Smooth muscle cell (in vitro differentiated cells): ENCODE results near the gene PTPN6. TPM values are rescaled to one million over a fixed set of nuclear protein-coding genes. Genes with fewer than 3 reads are reported as not detected.
A peak's percentile ranks its signal among the peaks of the same experiment; 100 is the strongest.

ENCODE experiments used
- DNase-seq: peaks from one replicate; lab custom pipeline; 2025; ENCODE audit not compliant: unreplicated experiment; lab: John Stamatoyannopoulos, UW
- H2AFZ ChIP-seq: fragments of 200-600 bp; sonication (generic); 2 replicates; pipeline ENCODE4 v1.6.0; 2016; ENCODE audit warnings: antibody characterized with exemption, low read depth, mild to moderate bottlenecking
- H3F3A ChIP-seq: fragments of 200-600 bp; sonication (generic); 2 replicates; pipeline ENCODE4 v1.6.0; 2017; ENCODE audit warnings: antibody characterized with exemption, low read depth
- H3K27ac ChIP-seq: fragments of 200-600 bp; sonication (generic); 2 replicates; pipeline ENCODE4 v1.5.1; 2016; ENCODE audit warnings: low read depth, mild to moderate bottlenecking
- H3K27me3 ChIP-seq: fragments of 200-600 bp; sonication (generic); 2 replicates; pipeline ENCODE4 v1.6.1; 2016; ENCODE audit warnings: low read depth, mild to moderate bottlenecking
- H3K36me3 ChIP-seq: fragments of 200-600 bp; sonication (generic); 2 replicates; pipeline ENCODE4 v1.5.1; 2016; ENCODE audit warnings: low read depth
- H3K4me1 ChIP-seq: fragments of 200-600 bp; sonication (generic); 2 replicates; pipeline ENCODE4 v1.5.1; 2016; ENCODE audit warnings: low read depth
- H3K4me2 ChIP-seq: fragments of 200-600 bp; sonication (generic); 2 replicates; pipeline ENCODE4 v1.6.0; 2016; ENCODE audit warnings: mild to moderate bottlenecking
- H3K4me3 ChIP-seq: fragments of 200-600 bp; sonication (generic); 2 replicates; pipeline ENCODE4 v1.5.1; 2016; ENCODE audit warnings: mild to moderate bottlenecking
- H3K79me2 ChIP-seq: fragments of 200-600 bp; sonication (generic); 2 replicates; pipeline ENCODE4 v1.6.0; 2016; ENCODE audit warnings: low read depth, mild to moderate bottlenecking
- H3K9ac ChIP-seq: fragments of 200-600 bp; sonication (generic); 2 replicates; pipeline ENCODE4 v1.6.0; 2016; ENCODE audit warnings: low read depth
- H3K9me3 ChIP-seq: fragments of 200-600 bp; sonication (generic); replicated peaks from 2 replicates; pipeline ENCODE4 v1.5.1; 2016; ENCODE audit warnings: low read depth
- H4K20me1 ChIP-seq: fragments of 200-600 bp; sonication (generic); 2 replicates; pipeline ENCODE4 v1.6.0; 2016; ENCODE audit warnings: low read depth
- WGBS: methylation state at CpG from one replicate; pipeline ENCODE4 v1.1.7; 2016; ENCODE audit warnings: low lambda C conversion rate; 5-methylcytosine and 5-hydroxymethylcytosine counted together
- polyA plus RNA-seq: library from polyadenylated mRNA; unstranded; fragments of >200 nt; fragmentation: Nextera tagmentation; extraction: Ambion mirVana; gene quantifications from 2 replicates; pipeline ENCODE4 v1.2.1, GENCODE V29; 2016
- total RNA-seq: library from RNA; depleted of rRNA; stranded (reverse); fragments of >200 nt; gene quantifications from 2 replicates; pipeline ENCODE4 v1.2.3, GENCODE V29; 2014
- TF ChIP-seq, protein P1 (sequence below): fragments of 200-600 bp; sonication (generic); IDR thresholded peaks from 2 replicates; pipeline ENCODE4 v1.5.1; 2017; ENCODE audit warnings: borderline replicate concordance, mild to moderate bottlenecking, antibody characterized with exemption; ENCODE audit not compliant: insufficient read depth, poor library complexity, severe bottlenecking

Gene PTPN6
- total and polyA plus RNA-seq, 2 experiments from 2014 or later = 2.8 to 4.3 TPM

DNA sequence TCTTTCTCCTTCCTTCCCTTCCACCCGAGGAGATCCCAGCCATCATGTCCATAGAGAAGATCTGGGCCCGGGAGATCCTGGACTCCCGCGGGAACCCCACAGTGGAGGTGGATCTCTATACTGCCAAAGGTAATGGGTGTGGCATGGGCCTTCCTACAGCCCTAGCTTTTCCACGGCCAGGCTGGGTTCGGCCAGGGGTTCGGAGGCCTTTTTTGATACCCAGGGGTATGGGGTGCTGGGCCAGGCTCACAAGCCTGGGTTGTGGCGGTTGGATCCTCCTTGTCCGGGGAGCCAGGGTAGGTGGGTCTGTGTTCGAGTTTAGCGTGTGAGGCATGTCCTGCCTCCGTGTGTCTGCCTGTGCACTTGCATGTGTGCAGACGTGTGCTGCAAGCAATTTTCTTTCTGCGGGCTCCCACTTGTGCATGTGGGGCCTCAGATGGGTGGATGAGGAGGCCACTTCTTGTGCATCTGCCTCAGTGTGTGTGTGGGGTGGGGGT is 35.3 kb upstream of the PTPN6 start:
- DNase-seq = no peak
- no peaks in the 10 kb centered on the region for H3K79me2 ChIP-seq
- TF ChIP-seq, protein P1, sequence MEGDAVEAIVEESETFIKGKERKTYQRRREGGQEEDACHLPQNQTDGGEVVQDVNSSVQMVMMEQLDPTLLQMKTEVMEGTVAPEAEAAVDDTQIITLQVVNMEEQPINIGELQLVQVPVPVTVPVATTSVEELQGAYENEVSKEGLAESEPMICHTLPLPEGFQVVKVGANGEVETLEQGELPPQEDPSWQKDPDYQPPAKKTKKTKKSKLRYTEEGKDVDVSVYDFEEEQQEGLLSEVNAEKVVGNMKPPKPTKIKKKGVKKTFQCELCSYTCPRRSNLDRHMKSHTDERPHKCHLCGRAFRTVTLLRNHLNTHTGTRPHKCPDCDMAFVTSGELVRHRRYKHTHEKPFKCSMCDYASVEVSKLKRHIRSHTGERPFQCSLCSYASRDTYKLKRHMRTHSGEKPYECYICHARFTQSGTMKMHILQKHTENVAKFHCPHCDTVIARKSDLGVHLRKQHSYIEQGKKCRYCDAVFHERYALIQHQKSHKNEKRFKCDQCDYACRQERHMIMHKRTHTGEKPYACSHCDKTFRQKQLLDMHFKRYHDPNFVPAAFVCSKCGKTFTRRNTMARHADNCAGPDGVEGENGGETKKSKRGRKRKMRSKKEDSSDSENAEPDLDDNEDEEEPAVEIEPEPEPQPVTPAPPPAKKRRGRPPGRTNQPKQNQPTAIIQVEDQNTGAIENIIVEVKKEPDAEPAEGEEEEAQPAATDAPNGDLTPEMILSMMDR = no peak
- peak overlapping the region; percentile 100 for H3K4me2 ChIP-seq
- H4K20me1 ChIP-seq = peaks cover 38% of the 10 kb centered on the region
- H3K36me3 ChIP-seq = no peaks in the 10 kb centered on the region
- peak overlapping the region; percentile 87 for H3K4me3 ChIP-seq
- no peak overlapping the region for H2AFZ ChIP-seq
- H3K9me3 ChIP-seq = no peaks in the 10 kb centered on the region
- peaks cover 9% of the 10 kb centered on the region for H3K4me1 ChIP-seq
- no peak overlapping the region for H3K9ac ChIP-seq
- H3K27ac ChIP-seq = no peak overlapping the region
- H3K27me3 ChIP-seq = no peaks in the 10 kb centered on the region
- no peaks in the 10 kb centered on the region for H3F3A ChIP-seq
- WGBS = 80% methylated on average over 14 of the region's 14 CpGs

DNA sequence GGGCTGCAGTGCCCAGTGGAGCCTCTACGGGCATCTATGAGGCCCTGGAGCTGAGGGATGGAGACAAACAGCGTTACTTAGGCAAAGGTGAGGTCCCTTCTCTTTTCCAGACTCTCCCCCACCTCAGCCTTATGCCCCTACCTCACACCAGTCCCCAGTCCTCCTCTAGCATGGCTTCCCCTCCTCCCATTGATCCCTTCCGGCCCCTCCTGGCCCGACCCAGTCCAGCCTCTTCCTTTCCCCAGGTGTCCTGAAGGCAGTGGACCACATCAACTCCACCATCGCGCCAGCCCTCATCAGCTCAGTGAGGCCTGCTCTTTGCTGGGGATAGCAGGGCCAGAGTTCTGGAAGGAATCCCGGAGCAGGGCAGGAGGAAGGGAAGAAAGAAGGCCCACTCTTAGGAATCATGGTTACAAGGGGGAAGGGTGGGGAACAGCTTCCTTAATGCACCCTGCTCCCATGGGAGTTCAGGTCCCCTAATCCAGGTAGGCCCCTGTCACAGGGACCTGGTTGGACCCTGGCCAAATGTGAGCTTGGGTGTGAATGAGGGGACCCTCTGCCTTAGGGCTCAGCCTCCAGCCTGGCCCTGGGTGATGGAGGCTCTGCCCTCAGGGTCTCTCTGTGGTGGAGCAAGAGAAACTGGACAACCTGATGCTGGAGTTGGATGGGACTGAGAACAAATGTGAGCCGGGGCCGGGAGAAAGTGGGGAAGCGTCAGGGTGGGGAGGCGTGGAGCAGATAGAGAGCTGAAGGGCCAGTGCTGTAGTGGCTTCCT is 34.5 kb upstream of the PTPN6 start:
- H3K9me3 ChIP-seq = no peaks in the 10 kb centered on the region
- 96% methylated on average over 11 of the region's 11 CpGs for WGBS
- no peaks in the 10 kb centered on the region for H3K79me2 ChIP-seq
- no peaks in the 10 kb centered on the region for H3K36me3 ChIP-seq
- H3K4me1 ChIP-seq = peaks cover 9% of the 10 kb centered on the region
- peaks cover 38% of the 10 kb centered on the region for H4K20me1 ChIP-seq
- DNase-seq = no peak
- H3K27me3 ChIP-seq = no peaks in the 10 kb centered on the region
- no peak overlapping the region for H3K27ac ChIP-seq
- H3K9ac ChIP-seq = no peak overlapping the region
- H3K4me3 ChIP-seq = no peak overlapping the region
- no peak overlapping the region for H2AFZ ChIP-seq
- H3F3A ChIP-seq = no peaks in the 10 kb centered on the region
- peak overlapping the region; percentile 100 for H3K4me2 ChIP-seq
- TF ChIP-seq, protein P1 = no peak

DNA sequence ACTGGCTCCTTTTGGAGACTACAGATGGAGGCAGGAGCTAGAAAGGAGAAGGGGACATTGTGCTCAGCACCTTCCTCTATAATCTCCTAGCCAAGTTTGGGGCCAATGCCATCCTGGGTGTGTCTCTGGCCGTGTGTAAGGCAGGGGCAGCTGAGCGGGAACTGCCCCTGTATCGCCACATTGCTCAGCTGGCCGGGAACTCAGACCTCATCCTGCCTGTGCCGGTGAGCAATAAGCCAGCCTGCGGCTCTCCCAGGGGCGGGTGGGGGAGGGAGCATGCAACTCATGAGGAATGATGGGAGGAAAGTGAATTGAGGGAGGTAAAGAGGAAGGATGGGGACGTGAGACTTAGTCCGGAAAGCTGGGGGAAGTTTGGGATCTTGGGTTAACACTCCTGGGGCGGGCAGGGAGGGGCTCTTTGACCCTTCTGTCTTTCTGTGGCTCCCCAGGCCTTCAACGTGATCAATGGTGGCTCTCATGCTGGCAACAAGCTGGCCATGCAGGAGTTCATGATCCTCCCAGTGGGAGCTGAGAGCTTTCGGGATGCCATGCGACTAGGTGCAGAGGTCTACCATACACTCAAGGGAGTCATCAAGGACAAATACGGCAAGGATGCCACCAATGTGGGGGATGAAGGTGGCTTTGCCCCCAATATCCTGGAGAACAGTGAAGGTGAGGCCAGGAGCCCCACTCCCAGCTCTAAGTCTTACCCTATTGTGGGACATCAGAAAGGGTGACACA is 33.5 kb upstream of the PTPN6 start:
- no peak overlapping the region for H3K4me2 ChIP-seq
- no peaks in the 10 kb centered on the region for H3K9me3 ChIP-seq
- peaks cover 9% of the 10 kb centered on the region for H3K4me1 ChIP-seq
- TF ChIP-seq, protein P1 = no peak
- H3K4me3 ChIP-seq = no peak overlapping the region
- peaks cover 2% of the 10 kb centered on the region for H3F3A ChIP-seq
- peak overlapping the region; percentile 19 for H3K27ac ChIP-seq
- 68% methylated on average over 11 of the region's 14 CpGs for WGBS
- H2AFZ ChIP-seq = no peak overlapping the region
- H3K36me3 ChIP-seq = no peaks in the 10 kb centered on the region
- no peak for DNase-seq
- no peaks in the 10 kb centered on the region for H3K79me2 ChIP-seq
- H4K20me1 ChIP-seq = peaks cover 38% of the 10 kb centered on the region
- H3K27me3 ChIP-seq = no peaks in the 10 kb centered on the region
- H3K9ac ChIP-seq = no peak overlapping the region
